ENCODE data around the gene TBC1D16.
"Not testable (repeated sequence)": the region's sequence is repeated elsewhere in the genome, so short reads cannot be mapped to it uniquely, and the experiment has no call there.

The TBC1D16 gene

DNA sequence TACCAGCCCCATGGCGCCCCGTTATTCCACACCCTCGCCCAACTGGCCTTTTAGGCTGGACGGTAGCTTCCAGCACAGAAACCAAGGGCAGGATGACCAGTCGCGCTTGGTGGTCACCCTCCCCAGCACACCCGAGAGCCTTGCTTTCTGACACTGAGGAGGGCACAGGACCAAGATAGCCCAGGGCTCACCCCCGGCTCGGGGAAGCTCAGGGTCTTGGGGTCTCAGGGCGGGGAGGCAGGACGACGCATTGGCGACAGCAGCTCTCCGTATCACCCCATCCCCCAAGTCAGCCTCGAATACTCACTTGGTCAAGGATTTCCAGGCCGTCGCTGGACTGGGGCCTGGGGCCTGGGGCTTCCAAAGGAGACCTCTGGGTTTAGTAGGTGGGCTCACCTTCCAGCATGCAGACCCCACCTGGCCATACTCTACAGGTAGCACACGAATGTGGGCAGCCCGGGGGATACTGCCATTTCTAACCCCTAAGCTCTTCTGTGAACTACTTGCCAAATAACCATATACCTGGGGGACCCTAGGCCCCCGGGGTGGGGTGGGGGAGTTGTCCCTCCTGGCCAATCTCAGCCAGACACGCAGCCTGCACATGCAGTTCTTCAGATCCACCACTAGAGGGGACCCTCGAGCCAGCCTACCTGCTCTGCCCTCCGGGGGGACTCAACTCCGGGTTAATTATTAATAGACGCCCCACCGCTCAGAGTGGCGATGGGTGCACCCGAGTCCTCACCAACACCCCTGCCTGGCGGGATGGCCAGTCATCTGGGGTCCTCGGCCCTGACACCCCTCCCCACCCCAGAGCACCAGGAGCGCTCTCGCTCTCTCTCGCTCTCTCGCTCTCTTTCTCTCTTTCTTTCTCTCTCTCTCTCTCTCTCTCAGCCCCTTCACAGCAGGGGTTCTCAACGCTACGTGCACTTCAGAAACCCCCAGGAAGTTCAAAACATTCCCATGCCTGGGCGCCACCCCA, 30.0 kb downstream of the TBC1D16 start:
- in situ Hi-C loops (cut with HindIII; ENCODE audit: low sequenced_read_pairs), result no loop called here

DNA sequence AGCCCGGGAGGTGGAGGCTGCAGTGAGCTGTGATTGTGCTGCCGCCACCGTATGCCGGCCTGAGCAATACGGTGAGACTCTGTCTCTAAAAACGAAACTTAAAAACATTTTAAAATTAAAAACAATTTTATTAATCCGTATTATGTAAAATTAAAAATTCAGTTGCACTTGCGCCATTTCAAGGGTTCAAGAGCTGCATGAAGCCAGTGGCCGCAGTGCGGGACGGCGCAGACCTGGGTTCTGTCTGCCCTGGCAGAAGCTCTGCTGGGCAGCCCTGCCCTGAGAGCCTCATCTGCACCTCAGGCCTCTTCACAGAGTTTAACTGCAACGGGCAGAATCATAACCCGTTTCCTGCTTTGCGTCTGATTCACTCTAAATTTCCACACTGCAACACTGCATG, 31.7 kb downstream of the TBC1D16 start:
- in situ Hi-C loops (cut with HindIII; ENCODE audit: low sequenced_read_pairs), result no loop called here

DNA sequence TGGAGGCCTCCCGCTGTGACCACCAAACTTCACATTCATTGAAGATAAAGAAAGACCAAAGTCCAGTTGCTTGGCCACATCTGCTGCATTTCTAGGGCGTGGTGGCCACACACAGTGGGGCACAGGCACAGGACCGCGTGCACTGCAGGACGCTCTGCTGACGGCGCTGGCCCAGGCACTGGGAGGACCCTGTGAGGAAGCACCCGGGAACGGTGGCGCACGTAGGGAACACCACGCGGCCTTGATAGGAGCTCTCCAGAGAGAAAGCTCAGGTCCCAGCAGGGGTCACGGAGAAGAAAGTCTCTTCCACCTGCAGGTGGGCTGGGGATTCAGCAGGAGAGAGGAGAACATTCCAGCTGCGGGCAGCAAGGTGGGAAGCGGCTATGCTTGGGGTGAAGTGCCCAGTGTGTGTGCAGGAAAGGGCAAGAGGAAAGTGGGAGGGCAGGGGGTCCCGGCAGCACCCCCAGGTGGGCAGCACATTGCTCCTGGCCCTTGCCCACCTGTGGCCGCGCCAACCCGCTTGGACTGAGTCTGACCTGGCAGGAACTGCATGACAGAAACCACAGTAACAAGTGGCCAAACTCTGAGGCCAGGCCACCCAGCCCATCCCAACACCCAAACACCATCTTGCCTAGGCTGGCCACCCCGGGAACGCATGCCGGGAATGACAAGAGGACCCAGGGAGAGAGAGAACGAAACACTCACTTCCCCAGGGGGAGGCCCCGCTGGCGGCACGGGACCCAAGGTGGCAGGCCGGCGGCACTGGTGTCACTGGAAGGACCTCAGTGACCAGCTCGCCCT, 32.8 kb downstream of the TBC1D16 start:
- in situ Hi-C loops (cut with HindIII; ENCODE audit: low sequenced_read_pairs), result no loop called here

DNA sequence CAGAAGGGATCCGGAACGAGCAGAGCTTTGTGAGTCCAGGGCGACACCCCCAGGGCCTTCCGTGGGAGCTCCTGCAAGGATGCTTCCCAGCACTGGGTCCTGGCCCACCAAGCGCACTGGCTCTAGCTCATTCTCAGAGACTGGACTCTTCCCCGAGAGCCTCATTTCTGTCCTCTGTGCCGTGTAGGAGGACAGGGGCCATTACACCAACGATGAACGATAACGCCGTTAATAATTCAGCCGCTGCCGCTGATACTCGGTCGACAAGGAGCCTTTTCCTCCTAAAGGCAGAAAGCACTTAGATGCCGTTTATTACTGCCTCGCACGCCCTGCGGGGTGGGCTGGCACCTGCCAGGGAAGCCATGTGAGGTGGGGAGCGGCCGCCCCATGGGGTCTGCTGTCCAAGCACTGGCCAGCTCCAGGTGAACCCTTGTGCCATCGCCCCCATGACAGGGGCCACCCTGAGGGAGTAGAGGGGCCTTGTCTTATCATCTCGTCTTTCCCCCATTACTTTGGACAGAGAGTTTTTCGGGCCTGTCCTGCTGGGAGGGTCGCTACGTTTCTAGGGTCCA, 33.5 kb downstream of the TBC1D16 start:
- in situ Hi-C loops (cut with HindIII; ENCODE audit: low sequenced_read_pairs), result no loop called here

DNA sequence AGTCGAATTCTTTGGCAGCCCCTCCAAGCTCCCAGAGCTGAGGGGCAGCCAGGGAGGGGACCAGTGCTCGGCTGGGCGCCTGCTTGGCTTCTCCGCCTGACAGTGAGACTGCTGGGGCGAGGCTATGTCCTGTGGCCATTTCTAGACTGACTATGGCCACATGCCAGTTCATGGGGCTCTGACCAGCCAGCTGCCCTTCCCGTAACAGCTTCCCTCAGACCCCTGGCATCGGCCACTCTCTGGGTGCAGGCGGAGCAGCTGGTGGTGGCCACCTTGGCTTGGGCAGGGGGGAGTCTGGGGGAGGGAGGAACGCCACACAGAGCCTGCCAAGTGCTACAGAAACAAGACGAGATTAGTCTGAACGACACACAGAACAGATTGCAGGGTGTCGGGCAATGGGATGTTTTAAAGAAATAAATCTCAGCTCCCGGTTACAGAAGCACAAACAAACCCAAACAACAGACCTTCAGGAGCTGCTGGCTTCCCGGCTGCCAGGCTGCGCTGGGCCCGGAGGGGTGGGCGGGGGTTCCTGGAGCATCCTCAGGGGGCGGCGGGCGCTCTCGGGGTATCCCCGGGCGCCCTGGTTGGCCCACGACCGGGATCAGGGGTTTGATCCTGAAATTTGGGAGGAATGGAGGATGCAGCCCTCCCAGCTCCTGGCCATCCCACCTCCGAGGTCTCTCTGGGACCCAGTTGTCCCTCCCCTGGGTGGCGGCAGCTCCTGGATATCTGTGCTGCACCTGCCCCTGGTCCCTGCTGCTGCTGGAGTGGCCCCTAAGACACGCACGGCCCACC, 34.5 kb downstream of the TBC1D16 start:
- in situ Hi-C loops (cut with HindIII; ENCODE audit: low sequenced_read_pairs), result no loop called here

DNA sequence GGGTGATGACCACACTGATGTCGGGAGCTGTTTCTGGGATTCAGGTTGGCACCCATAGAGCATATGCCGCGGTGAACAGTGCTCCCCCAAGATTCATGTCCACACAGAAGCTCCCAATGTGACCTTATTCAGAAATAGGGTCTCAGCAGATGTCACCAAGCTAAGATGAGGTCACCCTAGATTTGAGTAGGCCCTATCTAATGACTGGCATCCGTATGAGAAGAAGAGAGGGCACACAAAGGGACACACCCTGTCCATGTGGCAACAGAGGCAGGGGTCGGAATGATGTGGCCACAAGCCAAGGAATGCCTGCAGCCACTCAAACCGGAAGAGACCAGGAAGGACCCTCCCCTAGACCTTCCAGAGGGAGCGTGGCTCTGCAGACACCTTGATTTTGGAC, 35.5 kb downstream of the TBC1D16 start:
- in situ Hi-C loops (cut with HindIII; ENCODE audit: low sequenced_read_pairs), result no loop called here

DNA sequence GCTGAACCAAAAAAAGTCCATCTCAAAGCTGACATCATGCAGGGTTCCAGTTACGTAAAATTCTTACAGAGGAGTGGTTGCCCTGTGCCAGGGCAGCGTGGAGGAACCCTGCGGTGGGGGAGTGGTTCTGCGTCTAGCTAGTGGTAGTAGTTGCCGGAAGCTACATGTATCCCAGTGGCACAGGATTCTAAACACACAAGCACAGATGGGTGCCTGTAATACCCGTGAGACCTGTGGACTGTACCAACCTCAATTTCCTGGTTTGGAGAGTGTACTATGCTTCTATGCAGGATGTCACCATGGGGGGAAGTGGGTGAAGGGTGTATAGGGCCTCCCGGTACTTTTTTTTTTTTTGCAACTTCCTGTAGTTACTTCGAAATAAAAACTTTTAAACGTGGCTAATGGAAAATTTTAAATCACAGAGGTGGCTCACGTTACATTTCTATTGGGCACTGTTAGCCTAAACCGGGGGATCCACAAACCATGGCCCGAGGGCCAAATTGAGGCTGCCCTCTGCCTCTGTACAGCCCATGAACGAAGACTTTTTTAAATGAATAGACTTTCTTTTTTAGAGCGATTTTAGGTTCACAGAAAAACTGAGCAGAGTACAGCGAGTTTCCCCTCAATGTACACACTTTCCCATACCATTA, 38.5 kb downstream of the TBC1D16 start:
- in situ Hi-C loops (cut with HindIII; ENCODE audit: low sequenced_read_pairs), result no loop called here

DNA sequence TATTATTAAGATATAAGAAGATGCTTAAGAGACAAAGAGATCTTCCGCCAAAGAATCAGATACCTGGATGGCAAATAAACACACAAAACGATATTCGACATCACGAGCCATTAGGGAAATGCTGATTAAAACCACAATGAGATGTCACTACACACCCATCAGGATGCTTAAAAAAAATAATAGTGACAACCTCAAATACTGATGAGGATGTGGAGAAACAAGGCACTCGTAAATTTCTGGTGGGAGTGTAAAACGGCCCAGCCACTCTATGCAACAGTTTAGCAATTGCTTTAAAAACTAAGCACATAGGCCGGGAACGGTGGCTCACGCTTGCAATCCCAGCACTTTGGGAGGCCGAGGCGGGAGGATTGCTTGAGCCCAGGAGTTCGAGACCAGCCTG, 39.4 kb downstream of the TBC1D16 start:
- in situ Hi-C loops (cut with HindIII; ENCODE audit: low sequenced_read_pairs), result no loop called here

DNA sequence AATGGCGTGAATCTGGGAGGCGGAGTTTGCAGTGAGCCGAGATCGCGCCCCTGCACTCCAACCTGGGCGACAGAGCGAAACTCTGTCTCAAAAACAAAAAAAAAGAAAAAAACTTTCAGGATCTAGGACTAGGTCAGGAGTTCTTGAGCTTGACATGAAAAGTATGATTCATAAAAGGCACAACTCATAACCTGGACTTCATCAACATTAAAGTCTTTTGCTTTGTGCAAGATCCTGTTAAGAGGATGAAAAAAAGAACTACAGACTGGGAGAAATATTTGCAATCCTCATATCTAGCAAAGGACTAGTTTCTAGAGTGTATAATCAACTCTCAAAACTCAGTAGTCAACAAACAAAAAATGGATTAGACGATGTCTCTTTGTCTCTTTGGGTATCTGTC, 40.0 kb downstream of the TBC1D16 start:
- in situ Hi-C loops (cut with HindIII; ENCODE audit: low sequenced_read_pairs), result no loop called here

DNA sequence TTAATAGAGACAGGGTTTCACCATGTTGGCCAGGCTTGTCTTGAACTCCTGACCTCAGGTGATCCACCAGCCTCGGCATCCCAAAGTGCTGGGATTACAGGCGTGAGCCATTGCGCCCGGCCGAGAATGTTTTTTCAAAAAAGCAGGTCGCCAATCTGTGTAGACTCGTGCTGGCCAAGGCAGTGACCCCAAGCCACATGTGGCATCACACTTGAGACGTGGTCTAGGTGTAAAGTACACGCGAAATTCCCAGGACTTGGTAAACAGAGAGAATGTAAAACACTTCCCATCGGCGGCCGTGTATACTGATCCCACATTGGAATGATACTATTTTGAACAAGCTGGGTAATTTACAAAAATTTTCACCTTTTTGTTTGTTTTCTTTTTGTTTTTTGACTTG, 41.1 kb downstream of the TBC1D16 start:
- in situ Hi-C loops (cut with HindIII; ENCODE audit: low sequenced_read_pairs), result no loop called here

DNA sequence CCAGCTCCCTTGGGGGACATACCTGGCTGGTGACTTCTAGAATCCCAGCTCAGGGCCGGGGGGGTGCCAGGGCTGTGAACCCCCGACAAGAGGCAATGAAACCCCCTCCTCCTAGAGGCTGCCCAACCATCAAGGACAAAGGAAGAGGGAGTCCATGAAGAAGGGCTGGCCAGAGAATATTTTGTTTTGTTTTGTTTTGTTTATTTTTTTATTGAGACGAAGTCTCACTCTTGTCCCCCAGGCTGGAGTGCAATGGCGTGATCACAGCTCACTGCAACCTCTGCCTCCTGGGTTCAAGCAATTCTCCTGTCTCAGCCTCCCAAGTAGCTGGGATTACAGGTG, 41.5 kb downstream of the TBC1D16 start:
- in situ Hi-C loops (cut with HindIII; ENCODE audit: low sequenced_read_pairs), result not testable (repeated sequence)

DNA sequence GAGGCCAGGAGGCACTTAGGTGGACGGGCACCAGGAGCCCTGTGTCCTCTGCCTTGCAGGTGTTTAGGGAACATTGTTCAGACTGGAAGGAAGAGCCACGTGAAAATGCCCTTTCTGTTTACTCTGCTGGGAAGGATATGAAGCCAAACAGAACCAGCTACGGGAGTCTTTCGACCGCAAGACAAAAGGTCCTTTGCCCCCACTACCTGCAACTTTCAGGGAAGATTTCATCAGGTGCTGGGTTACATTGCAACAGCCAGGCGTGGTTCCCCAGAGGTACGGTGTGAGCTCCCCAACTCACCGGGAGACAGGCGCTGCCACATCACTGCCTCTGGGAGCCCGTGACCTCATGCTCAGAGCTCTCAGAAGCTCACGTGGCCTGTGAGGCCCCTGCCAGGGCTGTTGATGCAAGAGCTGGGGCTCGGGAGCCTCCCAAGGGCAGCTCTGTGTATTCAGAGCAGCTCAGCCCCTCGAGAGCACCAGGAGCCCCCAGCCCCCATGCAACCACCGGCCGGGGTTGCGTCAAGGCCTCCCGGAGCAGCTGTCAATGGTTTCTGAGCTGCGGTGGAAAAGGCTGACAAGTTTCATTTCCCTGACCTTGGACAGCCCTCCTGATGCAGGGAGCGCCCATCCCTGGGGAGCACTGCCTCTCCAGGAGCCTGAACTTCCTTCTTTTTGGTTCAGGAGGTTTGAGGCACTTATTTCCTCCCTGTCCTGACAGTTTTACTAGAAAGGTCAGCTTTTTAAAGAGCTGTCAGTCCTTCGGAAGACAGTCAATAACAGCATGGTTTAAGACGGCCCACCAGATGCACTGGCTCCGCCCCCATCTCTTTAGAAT, 42.1 kb downstream of the TBC1D16 start:
- in situ Hi-C loops (cut with HindIII; ENCODE audit: low sequenced_read_pairs), result no loop called here

DNA sequence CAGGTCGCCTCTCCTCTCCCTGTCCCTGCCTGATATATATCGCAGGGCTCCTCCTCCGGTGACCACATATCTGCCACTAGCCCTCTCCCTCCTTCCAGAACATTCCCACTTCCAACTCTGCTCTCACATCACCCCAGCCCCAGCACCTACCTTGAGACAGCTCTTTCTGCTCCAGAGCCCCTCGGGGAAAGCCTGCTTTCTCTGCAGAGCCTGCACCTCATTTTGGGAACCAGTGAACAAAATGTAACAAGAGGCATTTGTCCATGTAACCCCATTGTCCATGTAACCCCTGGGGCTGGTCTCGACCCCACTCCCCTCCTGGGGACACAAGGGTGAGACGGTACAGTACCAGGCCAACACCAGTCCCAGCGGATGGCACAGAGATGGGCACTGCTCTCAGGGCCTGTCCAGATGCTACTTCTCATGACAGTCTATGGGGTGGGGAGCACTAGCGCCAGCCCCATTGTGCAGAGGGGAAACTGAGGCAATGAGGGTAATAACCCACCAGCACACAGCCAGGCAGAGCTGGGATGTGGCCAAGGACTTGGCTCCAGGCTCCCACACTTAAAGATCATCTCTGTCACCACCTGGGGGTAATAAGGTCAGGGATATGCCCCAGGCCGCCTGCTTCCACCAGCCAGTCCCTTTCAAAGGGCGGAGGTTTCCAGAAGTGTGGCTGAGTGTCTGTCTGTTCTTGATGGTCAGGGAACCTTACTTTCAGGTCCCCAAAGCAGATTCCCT, 42.9 kb downstream of the TBC1D16 start:
- in situ Hi-C loops (cut with HindIII; ENCODE audit: low sequenced_read_pairs), result no loop called here

DNA sequence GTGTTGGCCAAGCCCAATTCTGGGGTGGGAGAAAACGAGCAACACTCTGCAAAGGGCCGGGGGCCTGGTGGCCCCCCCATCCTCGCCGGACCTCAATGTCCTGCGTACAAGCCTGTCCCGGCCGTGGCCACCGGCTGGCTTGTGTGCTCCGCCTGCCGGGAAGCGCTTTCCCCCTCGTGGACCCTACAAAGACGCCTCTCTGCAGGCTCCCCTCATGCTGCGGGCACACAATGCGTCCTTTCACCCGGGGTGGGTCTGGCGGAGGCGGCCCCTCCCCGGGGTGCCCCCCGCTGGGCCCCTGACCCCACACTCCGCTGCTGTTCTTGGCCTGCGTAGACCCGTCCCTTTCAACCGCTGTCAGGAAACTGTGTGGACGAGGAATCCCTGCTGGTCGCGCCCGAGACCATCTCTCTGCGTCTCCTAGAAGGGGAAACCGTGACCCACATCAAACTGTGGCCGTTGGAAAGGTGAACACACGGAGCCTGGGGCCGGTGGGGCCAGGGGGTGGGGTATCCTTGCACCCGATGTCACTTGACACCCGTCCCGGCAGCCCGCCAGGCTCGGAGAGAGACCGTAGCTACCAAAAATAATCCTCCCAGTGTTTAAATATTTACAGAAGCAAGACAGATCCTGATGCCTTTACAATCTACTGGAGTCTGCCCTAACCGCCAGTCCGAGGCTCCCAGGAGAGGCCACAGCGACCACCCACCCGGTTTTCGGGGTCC, 43.6 kb downstream of the TBC1D16 start:
- in situ Hi-C loops (cut with HindIII; ENCODE audit: low sequenced_read_pairs), result no loop called here

DNA sequence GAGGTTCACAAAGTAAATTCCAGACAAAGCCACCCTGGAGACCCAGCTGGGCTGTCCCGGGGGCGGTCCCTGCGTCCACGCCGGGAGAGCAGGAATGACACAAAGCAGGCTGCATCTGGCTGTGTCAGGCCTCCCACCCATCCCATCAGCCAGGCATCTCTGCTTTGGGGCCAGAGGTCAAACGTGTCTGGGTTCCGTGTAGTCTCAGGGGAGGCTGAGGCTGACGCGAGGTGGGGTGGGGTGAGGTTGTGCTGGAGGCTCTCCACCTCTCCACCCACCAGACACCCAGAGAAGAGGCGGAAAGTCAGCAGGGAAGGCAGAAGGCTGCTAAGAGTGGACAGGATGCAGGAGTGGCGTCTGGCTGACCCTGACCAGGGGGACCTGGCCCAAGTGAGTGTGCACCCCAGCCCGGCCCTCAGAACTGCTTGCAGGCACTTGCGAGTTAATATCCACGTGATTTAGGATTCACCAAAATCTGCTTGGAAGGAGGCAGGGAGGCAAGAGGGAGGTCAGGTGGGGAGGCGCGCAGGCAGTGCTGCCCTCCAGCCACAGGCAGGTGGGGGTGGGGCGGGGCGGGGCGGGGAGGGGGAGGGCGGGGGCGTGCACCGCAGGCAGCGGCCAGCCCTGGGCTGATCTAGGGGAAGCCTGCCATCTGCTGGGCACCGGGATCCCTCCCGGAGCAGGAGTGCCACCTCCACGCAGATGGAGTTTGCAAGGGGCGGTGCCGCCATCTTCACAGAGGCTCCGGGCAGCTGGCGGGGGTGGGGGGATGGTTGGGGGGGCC, 44.3 kb downstream of the TBC1D16 start:
- in situ Hi-C loops (cut with HindIII; ENCODE audit: low sequenced_read_pairs), result no loop called here

DNA sequence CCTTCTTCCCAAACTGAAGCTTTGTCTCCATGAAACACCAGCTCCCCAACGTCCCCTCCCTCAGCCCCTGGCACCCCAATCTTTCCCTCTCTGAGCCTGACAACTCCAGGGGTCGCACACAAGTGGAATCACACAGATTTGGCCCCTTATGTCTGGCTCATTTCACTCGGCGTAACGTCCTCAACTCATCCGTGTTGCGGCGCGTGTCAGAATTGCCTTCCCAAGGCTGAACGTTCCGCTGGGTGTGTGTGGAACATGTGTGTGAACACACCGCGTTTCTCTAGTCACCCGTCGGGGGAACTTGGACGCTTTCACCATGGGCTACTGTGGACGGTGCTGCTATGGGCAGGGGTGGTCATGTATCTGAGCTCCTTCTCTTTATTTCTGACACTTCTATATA, 45.0 kb downstream of the TBC1D16 start:
- in situ Hi-C loops (cut with HindIII; ENCODE audit: low sequenced_read_pairs), result no loop called here

DNA sequence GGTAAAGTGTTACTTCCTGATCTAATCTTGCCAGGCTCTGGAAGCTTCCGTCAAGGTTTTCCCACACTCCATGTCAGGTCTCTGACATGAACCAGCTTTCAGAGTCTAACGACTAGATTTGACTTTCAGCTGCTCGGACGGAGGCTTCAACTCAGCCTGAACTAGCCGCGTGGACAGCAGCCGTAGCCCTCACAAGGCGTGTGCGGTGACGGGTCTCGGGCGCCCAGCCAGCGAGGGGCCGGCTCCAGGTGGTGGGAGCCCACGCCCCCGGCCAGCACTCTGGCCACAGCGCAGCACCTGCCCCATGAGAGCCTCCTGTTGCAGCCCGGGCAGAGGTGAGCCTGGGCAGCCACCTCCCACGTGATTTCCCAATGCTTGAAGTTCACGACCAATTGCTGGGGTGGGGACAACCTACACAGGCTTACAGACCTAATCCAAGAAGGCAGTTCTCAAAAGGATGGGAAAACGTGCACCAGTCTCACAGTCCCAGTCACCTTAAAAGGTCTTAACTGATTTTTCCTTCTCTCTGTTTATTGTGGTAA, 45.5 kb downstream of the TBC1D16 start:
- in situ Hi-C loops (cut with HindIII; ENCODE audit: low sequenced_read_pairs), result no loop called here

All from endothelial cell of hepatic sinusoid (primary cell).